IMR-90 (cell line): ENCODE results near the gene MYLK4. TPM values are rescaled to one million over a fixed set of nuclear protein-coding genes. Genes with fewer than 3 reads are reported as not detected.

Experiments used
- ATAC-seq: fragments of 200-7000 bp; cut with Tn5 transposase; 2 replicates; pipeline ENCODE4 v1.9.1; 2020; ENCODE audit warnings: low read depth, mild to moderate bottlenecking, moderate library complexity
- BruUV-seq: library from RNA; stranded (reverse); fragments of 400-500 nt; replicated peaks from 2 replicates; lab custom pipeline; 2021; lab: Mats Ljungman, UMichigan
- CTCF ChIA-PET: fragments of 300-600 bp; formaldehyde crosslinking; extraction: SDS; loops from one replicate; lab custom pipeline; 2021; ENCODE audit warnings: antibody characterized with exemption; lab: Yijun Ruan, JAX
- POLR2A ChIA-PET: fragments of 300-600 bp; sonication (Branson Sonifier 250); formaldehyde crosslinking; loops from one replicate; lab custom pipeline; 2022; ENCODE audit warnings: antibody characterized with exemption; ENCODE audit not compliant: unreplicated experiment; lab: Charles Lee
- DNase-seq: peaks from one replicate; pipeline ENCODE4 v3.0.0; 2013
- H2AFZ ChIP-seq: replicated peaks from 2 replicates; pipeline ENCODE3; 2013; ENCODE audit warnings: low read length, mild to moderate bottlenecking; ENCODE audit not compliant: poor library complexity
- H2AK5ac ChIP-seq: 2 replicates; pipeline ENCODE4 v1.6.1; 2013; ENCODE audit warnings: low read depth, low read length, inconsistent platforms
- H2AK9ac ChIP-seq: replicated peaks from 2 replicates; pipeline ENCODE3; 2013; ENCODE audit warnings: mild to moderate bottlenecking, low read depth, low read length, moderate library complexity; ENCODE audit not compliant: poor library complexity
- H2BK120ac ChIP-seq: 2 replicates; pipeline ENCODE4 v1.6.1; 2013; ENCODE audit warnings: low read depth, low read length, inconsistent platforms
- H2BK15ac ChIP-seq: 3 replicates; pipeline ENCODE4 v1.6.1; 2013; ENCODE audit warnings: low read depth, low read length, inconsistent platforms
- H2BK20ac ChIP-seq: 2 replicates; pipeline ENCODE4 v1.6.1; 2013; ENCODE audit warnings: low read depth, mild to moderate bottlenecking, inconsistent platforms, low read length, moderate library complexity
- H2BK5ac ChIP-seq: 2 replicates; pipeline ENCODE4 v1.6.1; 2013; ENCODE audit warnings: mild to moderate bottlenecking, low read depth, low read length, inconsistent platforms; ENCODE audit not compliant: poor library complexity, severe bottlenecking
- H3K14ac ChIP-seq: replicated peaks from 2 replicates; pipeline ENCODE4 v1.6.1; 2013; ENCODE audit warnings: low read depth, low read length, inconsistent platforms
- H3K18ac ChIP-seq: 2 replicates; pipeline ENCODE4 v1.6.1; 2013; ENCODE audit warnings: low read depth, low read length, control low read depth
- H3K23ac ChIP-seq: 2 replicates; pipeline ENCODE4 v1.6.1; 2013; ENCODE audit warnings: low read depth, low read length, inconsistent platforms
- H3K27ac ChIP-seq: 2 replicates; pipeline ENCODE4 v1.5.1; 2013; ENCODE audit warnings: mild to moderate bottlenecking, control low read depth, low read length; ENCODE audit not compliant: insufficient read depth
- H3K27me3 ChIP-seq: 2 replicates; pipeline ENCODE4 v1.6.1; 2013; ENCODE audit warnings: low read length; ENCODE audit not compliant: control insufficient read depth, insufficient read depth
- H3K36me3 ChIP-seq: 2 replicates; pipeline ENCODE4 v1.6.1; 2013; ENCODE audit warnings: low read length, mixed read lengths; ENCODE audit not compliant: control insufficient read depth, insufficient read depth
- H3K4ac ChIP-seq: 2 replicates; pipeline ENCODE4 v1.6.1; 2013; ENCODE audit warnings: low read depth, low read length, inconsistent platforms
- H3K4me1 ChIP-seq: 2 replicates; pipeline ENCODE4 v1.6.1; 2013; ENCODE audit warnings: low read length, mixed read lengths; ENCODE audit not compliant: control insufficient read depth, insufficient read depth
- H3K4me2 ChIP-seq: 2 replicates; pipeline ENCODE4 v1.6.1; 2013; ENCODE audit warnings: low read depth, mild to moderate bottlenecking, control low read depth, low read length, moderate library complexity
- H3K4me3 ChIP-seq: 2 replicates; pipeline ENCODE4 v1.5.1; 2013; ENCODE audit warnings: low read depth, mild to moderate bottlenecking, control low read depth, low read length, moderate library complexity; ENCODE audit not compliant: insufficient read depth
- H3K56ac ChIP-seq: 2 replicates; pipeline ENCODE4 v1.6.1; 2013; ENCODE audit warnings: low read length, inconsistent platforms; ENCODE audit not compliant: insufficient read depth; ENCODE audit errors: extremely low read depth
- H3K79me1 ChIP-seq, 2 experiments: 2 replicates each; pipeline ENCODE4 v1.6.1; 2013; ENCODE audit warnings: low read length in 2 of 2, inconsistent platforms in 1 of 2, low read depth in 1 of 2
- H3K9ac ChIP-seq: 2 replicates; pipeline ENCODE4 v1.6.1; 2013; ENCODE audit warnings: low read depth, low read length, control low read depth
- H3K9me1 ChIP-seq: 2 replicates; pipeline ENCODE4 v1.6.1; 2013; ENCODE audit warnings: low read length, inconsistent platforms; ENCODE audit not compliant: insufficient read depth
- H3K9me3 ChIP-seq: 2 replicates; pipeline ENCODE4 v1.6.1; 2013; ENCODE audit warnings: low read length; ENCODE audit not compliant: control insufficient read depth, insufficient read depth
- H4K20me1 ChIP-seq: 2 replicates; pipeline ENCODE4 v1.6.1; 2013; ENCODE audit warnings: low read length, inconsistent platforms; ENCODE audit not compliant: insufficient read depth
- H4K5ac ChIP-seq: 2 replicates; pipeline ENCODE4 v1.6.1; 2013; ENCODE audit warnings: mild to moderate bottlenecking, low read depth, low read length, control low read depth
- H4K8ac ChIP-seq, 2 experiments: 2 replicates each; pipeline ENCODE4 v1.6.1; 2013; ENCODE audit warnings: low read depth in 2 of 2, low read length in 2 of 2, control low read depth in 1 of 2, inconsistent platforms in 1 of 2
- H4K91ac ChIP-seq: 2 replicates; pipeline ENCODE4 v1.6.1; 2013; ENCODE audit warnings: low read depth, low read length, inconsistent platforms; ENCODE audit not compliant: insufficient read depth
- BHLHE40 ChIP-seq: fragments of 150-350 bp; IDR thresholded peaks from 2 replicates; pipeline ENCODE4 v1.6.1; 2016; ENCODE audit warnings: mild to moderate bottlenecking, low read depth, low read length
- CEBPB ChIP-seq: IDR thresholded peaks from 2 replicates; pipeline ENCODE4 v1.6.1; 2012; ENCODE audit warnings: low read depth, low read length, improper control_type of control experiment
- CHD1 ChIP-seq: IDR thresholded peaks from 2 replicates; pipeline ENCODE4 v1.6.1; 2012; ENCODE audit warnings: low read depth, low read length, improper control_type of control experiment
- FOS ChIP-seq: fragments of 150-350 bp; IDR thresholded peaks from 2 replicates; pipeline ENCODE4 v1.6.1; 2016; ENCODE audit warnings: low read depth, low read length
- MAFK ChIP-seq: IDR thresholded peaks from 2 replicates; pipeline ENCODE4 v1.6.1; 2012; ENCODE audit warnings: low read depth, low read length, improper control_type of control experiment
- MAZ ChIP-seq: IDR thresholded peaks from 2 replicates; pipeline ENCODE4 v1.6.1; 2012; ENCODE audit warnings: low read depth, mild to moderate bottlenecking, low read length, improper control_type of control experiment, moderate library complexity, borderline replicate concordance
- MXI1 ChIP-seq: IDR thresholded peaks from 2 replicates; pipeline ENCODE4 v1.6.1; 2012; ENCODE audit warnings: low read depth, mild to moderate bottlenecking, low read length, moderate library complexity, borderline replicate concordance
- POLR2A ChIP-seq: IDR thresholded peaks from 2 replicates; pipeline ENCODE4 v1.6.1; 2012; ENCODE audit warnings: mild to moderate bottlenecking, low read depth, low read length
- RAD21 ChIP-seq: IDR thresholded peaks from 2 replicates; pipeline ENCODE4 v1.6.1; 2012; ENCODE audit warnings: low read length, improper control_type of control experiment
- RCOR1 ChIP-seq: IDR thresholded peaks from 2 replicates; pipeline ENCODE4 v1.6.1; 2012; ENCODE audit warnings: mild to moderate bottlenecking, low read length, improper control_type of control experiment; ENCODE audit not compliant: insufficient replicate concordance
- RFX5 ChIP-seq: IDR thresholded peaks from 2 replicates; pipeline ENCODE4 v1.8.0; 2012; ENCODE audit warnings: low read depth, mild to moderate bottlenecking, low read length, moderate library complexity
- SMC3 ChIP-seq: fragments of 150-350 bp; IDR thresholded peaks from 2 replicates; pipeline ENCODE4 v1.6.1; 2016; ENCODE audit warnings: low read depth, mild to moderate bottlenecking, antibody characterized with exemption, low read length, moderate library complexity
- WGBS, 2 experiments: methylation state at CpG; one replicate each; pipeline versions ENCODE4 v1.1.5 to v1.1.7; 2013; ENCODE audit warnings: missing lambda C conversion rate in 2 of 2; ENCODE audit not compliant: insufficient read length in 1 of 2; ENCODE audit errors: extremely low coverage in 2 of 2; 5-methylcytosine and 5-hydroxymethylcytosine counted together
- dilution Hi-C: fragments of 300-500 bp; cut with HindIII; formaldehyde crosslinking; loops from one replicate; pipeline ENCODE4 v1.14.3; 2018; ENCODE audit warnings: low sequenced_read_pairs; ENCODE audit not compliant: unreplicated experiment
- in situ Hi-C: fragments of 300-500 bp; cut with MboI; formaldehyde crosslinking; loops from 3 replicates; pipeline ENCODE4 v1.14.3; 2019; ENCODE audit warnings: low sequenced_read_pairs, inconsistent platforms, mixed read lengths
- intact Hi-C: fragments of 100-400 bp; cut with micrococcal nuclease; formaldehyde crosslinking; loops from 2 replicates; pipeline ENCODE4 v1.10.0; 2022
- polyA plus RNA-seq, 3 experiments: library from polyadenylated mRNA; depleted of rRNA; stranded (reverse); fragments of >200 nt; gene quantifications; 2 replicates each; pipeline ENCODE4 v1.2.3, GENCODE V29; 2012; ENCODE audit warnings: low replicate concordance in 1 of 3
- total RNA-seq: library from RNA; depleted of rRNA; stranded (reverse); fragments of >200 nt; gene quantifications from 2 replicates; pipeline ENCODE4 v1.2.3, GENCODE V29; 2012
- TF ChIP-seq, protein P1 (sequence below): conservative IDR thresholded peaks from 2 replicates; pipeline ENCODE4 v1.5.1; 2012; ENCODE audit warnings: mild to moderate bottlenecking, low read depth, low read length, improper control_type of control experiment
- TF ChIP-seq, protein P2 (sequence below): fragments of 150-350 bp; IDR thresholded peaks from 2 replicates; pipeline ENCODE4 v1.6.1; 2016; ENCODE audit warnings: low read depth, mild to moderate bottlenecking, low read length, moderate library complexity, borderline replicate concordance
- TF ChIP-seq, protein P3 (sequence below): fragments of 150-350 bp; IDR thresholded peaks from 2 replicates; pipeline ENCODE4 v1.6.1; 2017; ENCODE audit warnings: mild to moderate bottlenecking, antibody characterized with exemption, low read length, low read depth

MYLK4 gene
- total and polyA plus RNA-seq, 2 of the 4 experiments (the other 2 are of a cell fraction), result under 0.01 to 0.07 TPM

DNA sequence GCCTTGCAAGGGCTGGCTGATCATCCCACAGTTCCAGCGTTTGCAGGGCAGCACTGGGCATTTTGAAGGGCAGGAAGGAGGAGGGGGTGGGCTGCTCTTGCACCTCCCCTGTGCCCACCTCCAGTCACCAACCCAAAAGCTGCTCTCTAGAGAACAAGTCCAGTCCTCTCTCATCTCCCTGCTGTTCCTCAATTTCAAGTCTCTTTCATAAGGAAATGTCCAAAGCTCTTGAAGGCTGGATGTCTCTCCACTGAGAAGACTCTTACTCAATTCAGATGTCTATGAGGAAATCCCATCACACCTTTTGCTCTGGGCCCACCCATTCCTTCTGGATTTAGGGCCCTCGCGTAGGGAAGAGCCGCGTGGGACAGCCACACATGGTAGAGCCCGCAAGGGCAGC, 46.1 kb upstream of the MYLK4 start:
- Histone ChIP-seq H3K14ac (no peak overlapping the region), H3K18ac (no peak overlapping the region), H3K4me2 (no peak overlapping the region), H2AFZ (no peak overlapping the region), H3K79me1 (peaks cover 7 to 47% of the 10 kb centered on the region in 2 experiments; a peak in 3 of 4 replicates), H3K9me1 (peaks cover 20% of the 10 kb centered on the region; the same call in 1 of the 2 replicates), H3K9ac (no peak overlapping the region), H2AK9ac (no peak overlapping the region), H4K5ac (no peak overlapping the region), H2BK120ac (no peak overlapping the region), H4K20me1 (no peaks in the 10 kb centered on the region), H3K56ac (no peak overlapping the region), H3K9me3 (no peaks in the 10 kb centered on the region), H2AK5ac (no peak overlapping the region; the same call in 1 of the 2 replicates), H2BK20ac (no peak overlapping the region), H2BK15ac (no peak overlapping the region), H2BK5ac (no peak overlapping the region), H3K4me3 (no peak overlapping the region), H3K27me3 (no peaks in the 10 kb centered on the region), H3K4ac (no peak overlapping the region), H3K36me3 (no peaks in the 10 kb centered on the region), H4K8ac (no peak overlapping the region), H4K91ac (no peak overlapping the region), H3K23ac (no peak overlapping the region), H3K27ac (no peak overlapping the region), H3K4me1 (peaks cover 9% of the 10 kb centered on the region; the same call in 1 of the 2 replicates)
- 95% methylated on average over 4 of the region's 6 CpGs; no CpG with 5 or more reads in 1 of the 2 experiments for WGBS, 2 experiments
- ChIA-PET POLR2A (no interaction called here), CTCF (interaction anchor here (0.5 kb wide), 1 partner anchor 601 kb away, joined by 3 read pairs; no protein-coding TSS in a partner anchor)
- no TSS peak for BruUV-seq
- in situ Hi-C loops, result loop anchor here (10.0 kb wide), 1 partner anchor 138 kb away; no protein-coding TSS in a partner anchor
- intact Hi-C loops, result no loop called here
- TF ChIP-seq BHLHE40 (no peak), FOS (no peak), CHD1 (no peak), MAFK (no peak), RCOR1 (no peak), POLR2A (no peak), SMC3 (no peak), CEBPB (no peak), MXI1 (no peak), RAD21 (no peak), RFX5 (no peak), MAZ (no peak)
- TF ChIP-seq, protein P1, sequence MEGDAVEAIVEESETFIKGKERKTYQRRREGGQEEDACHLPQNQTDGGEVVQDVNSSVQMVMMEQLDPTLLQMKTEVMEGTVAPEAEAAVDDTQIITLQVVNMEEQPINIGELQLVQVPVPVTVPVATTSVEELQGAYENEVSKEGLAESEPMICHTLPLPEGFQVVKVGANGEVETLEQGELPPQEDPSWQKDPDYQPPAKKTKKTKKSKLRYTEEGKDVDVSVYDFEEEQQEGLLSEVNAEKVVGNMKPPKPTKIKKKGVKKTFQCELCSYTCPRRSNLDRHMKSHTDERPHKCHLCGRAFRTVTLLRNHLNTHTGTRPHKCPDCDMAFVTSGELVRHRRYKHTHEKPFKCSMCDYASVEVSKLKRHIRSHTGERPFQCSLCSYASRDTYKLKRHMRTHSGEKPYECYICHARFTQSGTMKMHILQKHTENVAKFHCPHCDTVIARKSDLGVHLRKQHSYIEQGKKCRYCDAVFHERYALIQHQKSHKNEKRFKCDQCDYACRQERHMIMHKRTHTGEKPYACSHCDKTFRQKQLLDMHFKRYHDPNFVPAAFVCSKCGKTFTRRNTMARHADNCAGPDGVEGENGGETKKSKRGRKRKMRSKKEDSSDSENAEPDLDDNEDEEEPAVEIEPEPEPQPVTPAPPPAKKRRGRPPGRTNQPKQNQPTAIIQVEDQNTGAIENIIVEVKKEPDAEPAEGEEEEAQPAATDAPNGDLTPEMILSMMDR, result no peak
- TF ChIP-seq, protein P2, sequence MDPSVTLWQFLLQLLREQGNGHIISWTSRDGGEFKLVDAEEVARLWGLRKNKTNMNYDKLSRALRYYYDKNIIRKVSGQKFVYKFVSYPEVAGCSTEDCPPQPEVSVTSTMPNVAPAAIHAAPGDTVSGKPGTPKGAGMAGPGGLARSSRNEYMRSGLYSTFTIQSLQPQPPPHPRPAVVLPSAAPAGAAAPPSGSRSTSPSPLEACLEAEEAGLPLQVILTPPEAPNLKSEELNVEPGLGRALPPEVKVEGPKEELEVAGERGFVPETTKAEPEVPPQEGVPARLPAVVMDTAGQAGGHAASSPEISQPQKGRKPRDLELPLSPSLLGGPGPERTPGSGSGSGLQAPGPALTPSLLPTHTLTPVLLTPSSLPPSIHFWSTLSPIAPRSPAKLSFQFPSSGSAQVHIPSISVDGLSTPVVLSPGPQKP, result no peak
- TF ChIP-seq, protein P3, sequence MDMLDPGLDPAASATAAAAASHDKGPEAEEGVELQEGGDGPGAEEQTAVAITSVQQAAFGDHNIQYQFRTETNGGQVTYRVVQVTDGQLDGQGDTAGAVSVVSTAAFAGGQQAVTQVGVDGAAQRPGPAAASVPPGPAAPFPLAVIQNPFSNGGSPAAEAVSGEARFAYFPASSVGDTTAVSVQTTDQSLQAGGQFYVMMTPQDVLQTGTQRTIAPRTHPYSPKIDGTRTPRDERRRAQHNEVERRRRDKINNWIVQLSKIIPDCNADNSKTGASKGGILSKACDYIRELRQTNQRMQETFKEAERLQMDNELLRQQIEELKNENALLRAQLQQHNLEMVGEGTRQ, result no peak
- DNase-seq (no peak), ATAC-seq (no peak)
- dilution Hi-C loops, result no loop called here
